ENCODE results near the gene RPL10.

Gene RPL10

DNA sequence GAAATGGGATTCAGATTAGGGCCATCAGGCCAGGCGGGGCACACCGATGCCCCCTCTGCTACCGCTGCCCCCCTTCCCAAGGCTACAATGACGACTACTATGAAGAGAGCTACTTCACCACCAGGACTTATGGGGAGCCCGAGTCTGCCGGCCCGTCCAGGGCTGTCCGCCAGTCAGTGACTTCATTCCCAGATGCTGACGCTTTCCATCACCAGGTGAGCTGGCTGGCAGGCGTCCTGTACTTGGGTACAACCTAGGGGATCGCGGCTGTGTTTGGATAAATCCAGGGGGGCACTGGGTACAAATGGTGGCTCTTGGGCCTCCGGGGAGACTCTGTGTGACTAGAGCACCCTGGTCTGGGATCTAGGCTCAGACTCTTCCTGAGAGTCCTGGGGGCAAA lies 18.0 kb upstream of the RPL10 start:
- Histone ChIP-seq H4K20me1 (ENCODE audit: insufficient read depth, low read length) (no peaks in the 10 kb centered on the region), H3K9ac (ENCODE audit: low read length) (peak overlapping the region; percentile 100), H3K27me3 (ENCODE audit: low read depth, low read length) (no peaks in the 10 kb centered on the region), H3K36me3 (replicated peaks; ENCODE audit: low read depth, low read length) (peaks cover 13% of the 10 kb centered on the region), H2AFZ (ENCODE audit: low read depth, low read length) (no peak overlapping the region), H3K4me1 (ENCODE audit: low read length) (peaks cover 22% of the 10 kb centered on the region), H3K9me3 (ENCODE audit: insufficient read depth, low read length) (no peaks in the 10 kb centered on the region), H3K4me2 (ENCODE audit: low read length) (peak overlapping the region; percentile 82), H3K79me2 (ENCODE audit: low read length) (peaks cover 18% of the 10 kb centered on the region), H3K4me3 (ENCODE audit: low read length) (peak overlapping the region; percentile 100), H3K27ac (ENCODE audit: low read length) (peak overlapping the region; percentile 76; the same call in 1 of the 2 replicates)
- no peak for TF ChIP-seq CTCF (IDR thresholded peaks at IDR 0.05; ENCODE audit: low read depth, low read length)
- TF ChIP-seq EZH2phosphoT487 (IDR thresholded peaks at IDR 0.05; ENCODE audit: low read depth): no peak

DNA sequence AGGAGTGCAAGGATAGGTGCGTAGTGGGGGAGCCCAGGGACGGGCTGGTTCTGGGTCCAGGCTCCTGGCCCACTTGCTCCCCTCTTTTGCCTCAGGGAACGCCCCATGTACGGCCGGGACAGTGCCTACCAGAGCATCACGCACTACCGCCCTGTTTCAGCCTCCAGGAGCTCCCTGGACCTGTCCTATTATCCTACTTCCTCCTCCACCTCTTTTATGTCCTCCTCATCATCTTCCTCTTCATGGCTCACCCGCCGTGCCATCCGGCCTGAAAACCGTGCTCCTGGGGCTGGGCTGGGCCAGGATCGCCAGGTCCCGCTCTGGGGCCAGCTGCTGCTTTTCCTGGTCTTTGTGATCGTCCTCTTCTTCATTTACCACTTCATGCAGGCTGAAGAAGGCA lies 17.4 kb upstream of the RPL10 start:
- no peak overlapping the region for H3K4me3 ChIP-seq (ENCODE audit: low read length)
- H3K27ac ChIP-seq (ENCODE audit: low read length): no peak overlapping the region
- no peaks in the 10 kb centered on the region for H3K27me3 ChIP-seq (ENCODE audit: low read depth, low read length)
- H3K9ac ChIP-seq (ENCODE audit: low read length): no peak overlapping the region
- TF ChIP-seq CTCF (IDR thresholded peaks at IDR 0.05; ENCODE audit: low read depth, low read length) (no peak), EZH2phosphoT487 (IDR thresholded peaks at IDR 0.05; ENCODE audit: low read depth) (no peak)
- H3K4me2 ChIP-seq (ENCODE audit: low read length): peak overlapping the region; percentile 82; the same call in 1 of the 2 replicates
- peaks cover 13% of the 10 kb centered on the region for H3K36me3 ChIP-seq (replicated peaks; ENCODE audit: low read depth, low read length)
- H3K79me2 ChIP-seq (ENCODE audit: low read length): peaks cover 18% of the 10 kb centered on the region
- peaks cover 19% of the 10 kb centered on the region for H3K4me1 ChIP-seq (ENCODE audit: low read length)
- no peaks in the 10 kb centered on the region for H4K20me1 ChIP-seq (ENCODE audit: insufficient read depth, low read length)
- no peak overlapping the region for H2AFZ ChIP-seq (ENCODE audit: low read depth, low read length)
- H3K9me3 ChIP-seq (ENCODE audit: insufficient read depth, low read length): no peaks in the 10 kb centered on the region

DNA sequence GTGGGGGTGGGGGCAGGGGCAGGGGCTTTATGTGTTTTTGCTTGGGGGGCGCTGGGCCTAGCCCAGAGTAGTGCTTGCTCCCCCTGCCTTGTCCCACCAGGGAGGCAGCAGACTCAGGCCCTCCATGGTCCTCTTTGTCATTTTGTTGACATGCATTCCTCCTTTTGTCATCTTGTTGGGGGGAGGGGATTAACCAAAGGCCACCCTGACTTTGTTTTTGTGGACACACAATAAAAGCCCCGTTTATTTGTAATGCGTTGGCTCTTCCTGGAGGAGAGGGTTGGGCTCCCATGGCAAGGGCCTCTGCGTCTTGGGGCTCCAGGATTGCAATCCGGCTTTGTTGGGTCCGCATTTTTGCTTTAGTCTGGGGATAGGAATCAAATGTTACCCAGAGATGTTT lies 16.9 kb upstream of the RPL10 start:
- peaks cover 13% of the 10 kb centered on the region for H3K36me3 ChIP-seq (replicated peaks; ENCODE audit: low read depth, low read length)
- TF ChIP-seq EZH2phosphoT487 (IDR thresholded peaks at IDR 0.05; ENCODE audit: low read depth): no peak
- TF ChIP-seq CTCF (IDR thresholded peaks at IDR 0.05; ENCODE audit: low read depth, low read length): no peak
- no peaks in the 10 kb centered on the region for H3K9me3 ChIP-seq (ENCODE audit: insufficient read depth, low read length)
- H3K27me3 ChIP-seq (ENCODE audit: low read depth, low read length): no peaks in the 10 kb centered on the region
- H2AFZ ChIP-seq (ENCODE audit: low read depth, low read length): no peak overlapping the region
- H3K27ac ChIP-seq (ENCODE audit: low read length): no peak overlapping the region
- H3K4me3 ChIP-seq (ENCODE audit: low read length): no peak overlapping the region
- H3K9ac ChIP-seq (ENCODE audit: low read length): no peak overlapping the region
- no peak overlapping the region for H3K4me2 ChIP-seq (ENCODE audit: low read length)
- H4K20me1 ChIP-seq (ENCODE audit: insufficient read depth, low read length): no peaks in the 10 kb centered on the region
- H3K79me2 ChIP-seq (ENCODE audit: low read length): peaks cover 18% of the 10 kb centered on the region
- peaks cover 19% of the 10 kb centered on the region for H3K4me1 ChIP-seq (ENCODE audit: low read length)

DNA sequence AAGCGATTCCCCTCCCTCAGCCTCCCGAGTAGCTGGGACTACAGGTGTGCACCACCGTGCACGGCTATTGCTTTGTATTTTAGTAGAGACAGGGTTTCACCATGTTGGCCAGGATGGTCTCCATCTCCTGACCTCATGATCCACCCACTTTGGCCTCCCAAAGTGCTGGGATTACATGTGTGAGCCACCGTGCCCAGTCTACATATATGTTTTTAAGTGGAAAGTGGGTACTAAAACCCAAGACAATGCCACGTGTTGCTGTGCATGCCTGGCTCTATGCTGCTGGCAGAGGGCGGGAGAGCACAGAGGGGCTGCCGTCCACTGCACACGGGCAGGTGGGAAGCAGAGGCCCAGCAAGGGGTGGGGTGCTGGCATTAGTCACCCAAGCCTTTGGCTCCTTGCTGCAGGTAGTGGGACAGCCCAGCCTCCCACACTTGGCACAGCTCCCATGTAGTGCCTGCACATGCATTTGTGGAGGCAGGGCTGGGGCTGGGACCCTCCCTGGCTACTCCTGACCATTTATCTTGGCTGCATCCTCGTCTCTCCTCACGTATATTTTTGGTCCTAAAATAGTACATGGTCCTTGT lies 15.6 kb upstream of the RPL10 start:
- TF ChIP-seq EZH2phosphoT487 (IDR thresholded peaks at IDR 0.05; ENCODE audit: low read depth) (no peak), CTCF (IDR thresholded peaks at IDR 0.05; ENCODE audit: low read depth, low read length) (no peak)
- Histone ChIP-seq H3K9ac (ENCODE audit: low read length) (no peak overlapping the region), H3K79me2 (ENCODE audit: low read length) (peaks cover 18% of the 10 kb centered on the region), H3K27me3 (ENCODE audit: low read depth, low read length) (no peaks in the 10 kb centered on the region), H3K4me2 (ENCODE audit: low read length) (no peak overlapping the region), H2AFZ (ENCODE audit: low read depth, low read length) (no peak overlapping the region), H3K27ac (ENCODE audit: low read length) (no peak overlapping the region), H3K4me1 (ENCODE audit: low read length) (peaks cover 15% of the 10 kb centered on the region), H3K9me3 (ENCODE audit: insufficient read depth, low read length) (no peaks in the 10 kb centered on the region), H3K4me3 (ENCODE audit: low read length) (no peak overlapping the region), H4K20me1 (ENCODE audit: insufficient read depth, low read length) (no peaks in the 10 kb centered on the region), H3K36me3 (replicated peaks; ENCODE audit: low read depth, low read length) (peaks cover 13% of the 10 kb centered on the region)
